Measurements from ENCODE around the gene RTN4R.

RTN4R gene

DNA sequence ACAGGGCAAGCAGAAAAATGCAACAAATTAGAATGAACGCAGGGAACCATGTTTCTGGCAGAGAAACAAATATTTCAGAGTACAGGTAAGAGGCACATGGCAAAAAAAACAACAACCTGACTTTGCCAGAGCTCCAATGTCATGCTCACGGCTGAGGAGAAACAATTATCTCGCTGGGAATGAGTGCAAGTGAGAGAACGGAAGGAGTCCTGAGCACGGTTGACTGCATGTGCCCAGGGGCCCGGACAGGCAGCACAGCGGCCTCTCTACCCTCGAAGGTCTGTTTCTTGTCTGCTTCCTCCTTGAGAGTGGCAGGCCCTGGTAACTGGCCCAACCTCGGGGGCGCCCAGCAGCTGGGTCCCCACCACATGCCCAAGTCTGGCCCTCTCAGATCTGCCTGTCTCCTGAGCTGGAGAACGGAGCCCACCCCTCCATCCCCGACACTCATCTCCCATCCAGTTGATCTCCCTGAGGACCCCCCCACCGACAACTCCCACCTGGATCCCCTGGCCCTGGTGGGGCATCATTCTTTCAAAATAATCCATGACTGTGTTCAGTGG, 24.6 kb upstream of the RTN4R start:
- TF ChIP-seq, protein P1, sequence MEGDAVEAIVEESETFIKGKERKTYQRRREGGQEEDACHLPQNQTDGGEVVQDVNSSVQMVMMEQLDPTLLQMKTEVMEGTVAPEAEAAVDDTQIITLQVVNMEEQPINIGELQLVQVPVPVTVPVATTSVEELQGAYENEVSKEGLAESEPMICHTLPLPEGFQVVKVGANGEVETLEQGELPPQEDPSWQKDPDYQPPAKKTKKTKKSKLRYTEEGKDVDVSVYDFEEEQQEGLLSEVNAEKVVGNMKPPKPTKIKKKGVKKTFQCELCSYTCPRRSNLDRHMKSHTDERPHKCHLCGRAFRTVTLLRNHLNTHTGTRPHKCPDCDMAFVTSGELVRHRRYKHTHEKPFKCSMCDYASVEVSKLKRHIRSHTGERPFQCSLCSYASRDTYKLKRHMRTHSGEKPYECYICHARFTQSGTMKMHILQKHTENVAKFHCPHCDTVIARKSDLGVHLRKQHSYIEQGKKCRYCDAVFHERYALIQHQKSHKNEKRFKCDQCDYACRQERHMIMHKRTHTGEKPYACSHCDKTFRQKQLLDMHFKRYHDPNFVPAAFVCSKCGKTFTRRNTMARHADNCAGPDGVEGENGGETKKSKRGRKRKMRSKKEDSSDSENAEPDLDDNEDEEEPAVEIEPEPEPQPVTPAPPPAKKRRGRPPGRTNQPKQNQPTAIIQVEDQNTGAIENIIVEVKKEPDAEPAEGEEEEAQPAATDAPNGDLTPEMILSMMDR (IDR thresholded peaks at IDR 0.05), result no peak
- Histone ChIP-seq H3K27me3 (peaks cover 11% of the 10 kb centered on the region), H3K9me3 (no peaks in the 10 kb centered on the region), H3K4me1 (ENCODE audit: control insufficient read depth in 1 of 2, insufficient read depth in 1 of 2, low read depth in 1 of 2, low read length in 1 of 2) (no peaks in the 10 kb centered on the region), H3K27ac (no peak overlapping the region), H3K36me3 (no peaks in the 10 kb centered on the region), H3K4me3 (ENCODE audit: low read depth in 1 of 2, low read length in 1 of 2) (no peak overlapping the region)

DNA sequence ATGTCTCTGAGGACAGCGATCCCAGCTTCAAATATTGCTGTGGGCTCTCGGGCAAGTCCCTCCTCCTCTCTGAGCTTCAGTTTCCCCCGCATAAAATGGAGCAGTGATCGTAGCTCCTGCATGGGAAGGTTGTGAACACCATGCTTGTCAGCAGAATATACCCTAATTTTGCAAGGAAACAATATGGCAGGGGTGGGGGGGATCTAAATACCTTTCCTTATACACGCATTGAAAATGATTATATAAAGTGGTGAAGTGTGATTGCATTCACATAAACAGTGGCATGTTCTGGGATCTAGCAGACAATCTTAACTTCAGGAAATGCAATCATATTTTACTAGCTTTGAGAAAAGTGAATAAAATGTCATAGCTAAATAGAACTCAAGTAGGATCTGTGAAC, 24.0 kb upstream of the RTN4R start:
- H3K4me3 ChIP-seq (ENCODE audit: low read depth in 1 of 2, low read length in 1 of 2), result no peak overlapping the region
- no peaks in the 10 kb centered on the region for H3K4me1 ChIP-seq (ENCODE audit: control insufficient read depth in 1 of 2, insufficient read depth in 1 of 2, low read depth in 1 of 2, low read length in 1 of 2)
- H3K27me3 ChIP-seq, result peaks cover 5% of the 10 kb centered on the region
- H3K27ac ChIP-seq, result no peak overlapping the region
- no peaks in the 10 kb centered on the region for H3K36me3 ChIP-seq
- H3K9me3 ChIP-seq, result no peaks in the 10 kb centered on the region
- TF ChIP-seq, protein P1 (IDR thresholded peaks at IDR 0.05), result no peak

- peaks cover under 1% of the 10 kb centered on the region for H3K27me3 ChIP-seq
- H3K4me1 ChIP-seq (ENCODE audit: control insufficient read depth in 1 of 2, insufficient read depth in 1 of 2, low read depth in 1 of 2, low read length in 1 of 2), result no peaks in the 10 kb centered on the region
- H3K36me3 ChIP-seq, result no peaks in the 10 kb centered on the region
- no peaks in the 10 kb centered on the region for H3K9me3 ChIP-seq
- H3K27ac ChIP-seq, result no peak overlapping the region
- TF ChIP-seq, protein P1 (IDR thresholded peaks at IDR 0.05), result no peak
- H3K4me3 ChIP-seq (ENCODE audit: low read depth in 1 of 2, low read length in 1 of 2), result no peak overlapping the region
Observed at GRCh38 chr22:20291604-20292063, 23.5 kb upstream of the RTN4R start.

GRCh38 chr22:20291249-20291586, 23.1 kb upstream of the RTN4R start:
- no peaks in the 10 kb centered on the region for H3K36me3 ChIP-seq
- H3K4me1 ChIP-seq (ENCODE audit: control insufficient read depth in 1 of 2, insufficient read depth in 1 of 2, low read depth in 1 of 2, low read length in 1 of 2), result no peaks in the 10 kb centered on the region
- TF ChIP-seq, protein P1 (IDR thresholded peaks at IDR 0.05), result no peak
- H3K4me3 ChIP-seq (ENCODE audit: low read depth in 1 of 2, low read length in 1 of 2), result no peak overlapping the region
- no peaks in the 10 kb centered on the region for H3K27me3 ChIP-seq
- no peaks in the 10 kb centered on the region for H3K9me3 ChIP-seq
- no peak overlapping the region for H3K27ac ChIP-seq

- Histone ChIP-seq H3K27me3 (no peaks in the 10 kb centered on the region), H3K27ac (no peak overlapping the region), H3K36me3 (no peaks in the 10 kb centered on the region), H3K4me1 (ENCODE audit: control insufficient read depth in 1 of 2, insufficient read depth in 1 of 2, low read depth in 1 of 2, low read length in 1 of 2) (no peaks in the 10 kb centered on the region), H3K4me3 (ENCODE audit: low read depth in 1 of 2, low read length in 1 of 2) (no peak overlapping the region), H3K9me3 (no peaks in the 10 kb centered on the region)
- TF ChIP-seq, protein P1 (IDR thresholded peaks at IDR 0.05), result no peak
Observed at GRCh38 chr22:20290578-20291248, 22.6 kb upstream of the RTN4R start.

Data from neutrophil (primary cell).